ENCODE data around the gene KDM4C.

Gene KDM4C

DNA sequence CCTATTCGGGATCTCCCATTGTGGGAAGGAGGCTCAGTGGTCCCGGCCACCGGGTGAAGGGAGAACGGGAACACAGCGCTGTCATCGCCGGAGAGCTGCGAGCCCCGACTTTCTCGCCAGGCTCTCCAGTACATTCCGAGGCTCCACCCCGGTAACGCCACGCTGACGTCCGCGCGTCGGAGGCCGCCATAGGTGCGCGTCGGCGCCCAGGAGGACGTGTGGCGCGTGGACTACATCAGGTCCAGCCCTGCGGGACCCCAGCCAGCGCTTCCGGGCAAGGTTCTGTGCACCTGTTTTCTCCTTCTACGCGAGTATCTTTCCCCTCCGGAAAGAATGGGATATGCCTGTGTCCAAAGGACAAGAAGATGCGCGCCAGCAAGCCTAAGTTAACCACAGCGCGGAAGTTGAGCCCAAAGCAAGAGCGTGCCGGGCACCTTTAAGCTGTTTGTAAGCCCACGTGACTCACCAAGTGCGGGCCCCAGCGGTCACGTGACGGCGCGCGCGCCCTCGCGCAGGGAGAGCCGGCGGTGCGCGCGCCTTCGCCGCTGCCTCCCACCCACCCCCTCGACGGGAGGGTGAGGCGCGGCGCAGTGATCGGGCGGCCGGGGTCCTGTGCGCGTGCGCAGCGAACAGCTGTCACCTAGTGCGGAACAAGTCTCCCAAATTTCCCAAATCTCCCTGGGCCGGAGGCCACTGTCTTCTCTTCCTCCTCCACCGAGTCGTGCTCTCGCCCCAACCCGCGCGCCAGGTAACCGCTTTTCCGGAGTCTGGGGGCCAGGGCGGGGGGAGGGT, at the start of gene KDM4C:
KDM4C (plus strand) TSS at position 518 of the 792 bp plus-strand sequence. CDS start 35,016 bp downstream, outside the sequence.
- peak; percentile 85 for TF ChIP-seq CREB1 (IDR thresholded peaks at IDR 0.05; ENCODE audit: low read depth)
- TF ChIP-seq YY1 (IDR thresholded peaks at IDR 0.05; ENCODE audit: low read depth) = peak; percentile 85
- TF ChIP-seq USF1 (IDR thresholded peaks at IDR 0.05) = peak; percentile 100
- TF ChIP-seq TAF1 (IDR thresholded peaks at IDR 0.05; ENCODE audit: low read depth) = 0 out of 2 replicates have a peak, but pooled peaks have one; percentile 55
- TF ChIP-seq, protein P1, sequence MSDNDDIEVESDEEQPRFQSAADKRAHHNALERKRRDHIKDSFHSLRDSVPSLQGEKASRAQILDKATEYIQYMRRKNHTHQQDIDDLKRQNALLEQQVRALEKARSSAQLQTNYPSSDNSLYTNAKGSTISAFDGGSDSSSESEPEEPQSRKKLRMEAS (IDR thresholded peaks at IDR 0.05) = peak; percentile 94
- peak; percentile 21; the same call in 1 of the 2 replicates for TF ChIP-seq EGR1 (IDR thresholded peaks at IDR 0.05)
- TF ChIP-seq TCF12 (IDR thresholded peaks at IDR 0.05; ENCODE audit: low read depth) = no peak
- TF ChIP-seq CEBPB (IDR thresholded peaks at IDR 0.05) = no peak
- TF ChIP-seq NFIC (IDR thresholded peaks at IDR 0.05) = peak; percentile 67
- peak; percentile 39; the same call in 1 of the 2 replicates for TF ChIP-seq TEAD4 (IDR thresholded peaks at IDR 0.05)
- TF ChIP-seq RAD21 (IDR thresholded peaks at IDR 0.05; ENCODE audit: low read depth) = no peak

DNA sequence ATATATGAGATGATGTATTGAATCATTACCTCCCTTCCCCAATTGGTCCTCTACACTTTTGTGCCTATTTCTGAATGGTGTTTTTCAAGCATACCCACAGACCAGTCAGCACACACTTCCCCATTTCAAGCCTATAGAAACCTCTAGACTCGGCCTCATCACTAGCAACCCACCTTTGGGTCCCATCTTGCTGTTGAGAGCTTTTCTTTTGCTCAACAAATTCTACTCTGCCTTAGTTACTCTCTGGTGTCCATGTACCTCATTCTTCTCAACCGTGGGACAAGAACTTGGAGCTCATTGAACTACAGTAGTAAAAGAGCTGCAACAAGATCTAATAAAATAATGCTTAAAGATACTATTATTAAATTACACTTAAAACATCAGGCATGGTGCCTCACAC, 49.0 kb upstream of the KDM4C start:
- TF ChIP-seq EGR1 (IDR thresholded peaks at IDR 0.05) (no peak), NFIC (IDR thresholded peaks at IDR 0.05) (no peak), USF1 (IDR thresholded peaks at IDR 0.05) (no peak)
- TF ChIP-seq, protein P2, sequence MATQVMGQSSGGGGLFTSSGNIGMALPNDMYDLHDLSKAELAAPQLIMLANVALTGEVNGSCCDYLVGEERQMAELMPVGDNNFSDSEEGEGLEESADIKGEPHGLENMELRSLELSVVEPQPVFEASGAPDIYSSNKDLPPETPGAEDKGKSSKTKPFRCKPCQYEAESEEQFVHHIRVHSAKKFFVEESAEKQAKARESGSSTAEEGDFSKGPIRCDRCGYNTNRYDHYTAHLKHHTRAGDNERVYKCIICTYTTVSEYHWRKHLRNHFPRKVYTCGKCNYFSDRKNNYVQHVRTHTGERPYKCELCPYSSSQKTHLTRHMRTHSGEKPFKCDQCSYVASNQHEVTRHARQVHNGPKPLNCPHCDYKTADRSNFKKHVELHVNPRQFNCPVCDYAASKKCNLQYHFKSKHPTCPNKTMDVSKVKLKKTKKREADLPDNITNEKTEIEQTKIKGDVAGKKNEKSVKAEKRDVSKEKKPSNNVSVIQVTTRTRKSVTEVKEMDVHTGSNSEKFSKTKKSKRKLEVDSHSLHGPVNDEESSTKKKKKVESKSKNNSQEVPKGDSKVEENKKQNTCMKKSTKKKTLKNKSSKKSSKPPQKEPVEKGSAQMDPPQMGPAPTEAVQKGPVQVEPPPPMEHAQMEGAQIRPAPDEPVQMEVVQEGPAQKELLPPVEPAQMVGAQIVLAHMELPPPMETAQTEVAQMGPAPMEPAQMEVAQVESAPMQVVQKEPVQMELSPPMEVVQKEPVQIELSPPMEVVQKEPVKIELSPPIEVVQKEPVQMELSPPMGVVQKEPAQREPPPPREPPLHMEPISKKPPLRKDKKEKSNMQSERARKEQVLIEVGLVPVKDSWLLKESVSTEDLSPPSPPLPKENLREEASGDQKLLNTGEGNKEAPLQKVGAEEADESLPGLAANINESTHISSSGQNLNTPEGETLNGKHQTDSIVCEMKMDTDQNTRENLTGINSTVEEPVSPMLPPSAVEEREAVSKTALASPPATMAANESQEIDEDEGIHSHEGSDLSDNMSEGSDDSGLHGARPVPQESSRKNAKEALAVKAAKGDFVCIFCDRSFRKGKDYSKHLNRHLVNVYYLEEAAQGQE (IDR thresholded peaks at IDR 0.05; ENCODE audit: low read depth) = no peak

DNA sequence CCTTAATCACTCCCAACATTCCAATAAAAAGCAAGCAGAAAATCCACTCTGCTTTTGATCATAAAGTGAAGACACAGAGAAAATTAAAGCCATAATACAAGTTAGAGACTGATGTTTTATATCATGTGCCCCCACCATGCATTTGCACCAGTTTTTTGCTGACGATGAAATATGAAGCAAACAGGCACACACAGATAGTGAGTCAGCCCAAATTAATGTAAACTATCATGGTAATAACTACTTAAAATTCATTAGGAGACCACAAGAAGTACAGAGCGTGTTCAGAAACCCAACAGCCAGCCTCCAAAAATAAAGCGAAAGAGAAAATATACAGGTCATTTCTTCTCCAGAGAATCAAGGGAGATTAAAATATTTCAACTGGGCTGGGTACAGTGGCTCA, 46.4 kb upstream of the KDM4C start:
- no peak for TF ChIP-seq CREB1 (IDR thresholded peaks at IDR 0.05; ENCODE audit: low read depth)

DNA sequence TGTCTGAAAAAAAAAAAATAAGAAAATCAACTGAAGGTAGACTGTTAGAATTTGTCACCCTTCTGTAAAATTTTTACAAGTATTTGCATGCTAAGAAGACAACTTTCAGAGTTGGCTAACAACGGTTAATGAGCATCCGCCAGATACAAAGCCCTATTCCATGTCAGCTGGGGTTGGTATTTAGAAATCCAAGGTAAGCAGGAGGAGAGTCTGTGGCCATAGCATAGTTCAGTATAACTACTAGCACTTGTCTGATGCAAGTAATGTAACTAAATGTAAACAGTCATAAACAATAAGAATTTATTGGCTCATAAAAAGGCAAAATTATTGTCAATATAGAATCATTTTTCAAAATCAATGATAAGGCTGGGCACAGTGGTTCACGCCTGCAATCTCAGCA, 45.7 kb upstream of the KDM4C start:
- TF ChIP-seq TAF1 (IDR thresholded peaks at IDR 0.05; ENCODE audit: low read depth) (no peak), CREB1 (IDR thresholded peaks at IDR 0.05; ENCODE audit: low read depth) (no peak), FOXM1 (IDR thresholded peaks at IDR 0.05; ENCODE audit: borderline replicate concordance, low read depth) (no peak), RAD21 (IDR thresholded peaks at IDR 0.05; ENCODE audit: low read depth) (no peak), TCF12 (IDR thresholded peaks at IDR 0.05; ENCODE audit: low read depth) (no peak), TEAD4 (IDR thresholded peaks at IDR 0.05) (no peak), EGR1 (IDR thresholded peaks at IDR 0.05) (no peak), NFIC (IDR thresholded peaks at IDR 0.05) (no peak), CEBPB (IDR thresholded peaks at IDR 0.05) (no peak), USF1 (IDR thresholded peaks at IDR 0.05) (no peak), ZBTB7A (IDR thresholded peaks at IDR 0.05; ENCODE audit: low read depth) (no peak), YY1 (IDR thresholded peaks at IDR 0.05; ENCODE audit: low read depth) (no peak), EP300 (IDR thresholded peaks at IDR 0.05; ENCODE audit: borderline replicate concordance) (no peak)
- TF ChIP-seq, protein P2 (IDR thresholded peaks at IDR 0.05; ENCODE audit: low read depth) = no peak
- TF ChIP-seq, protein P1 (IDR thresholded peaks at IDR 0.05) = no peak

DNA sequence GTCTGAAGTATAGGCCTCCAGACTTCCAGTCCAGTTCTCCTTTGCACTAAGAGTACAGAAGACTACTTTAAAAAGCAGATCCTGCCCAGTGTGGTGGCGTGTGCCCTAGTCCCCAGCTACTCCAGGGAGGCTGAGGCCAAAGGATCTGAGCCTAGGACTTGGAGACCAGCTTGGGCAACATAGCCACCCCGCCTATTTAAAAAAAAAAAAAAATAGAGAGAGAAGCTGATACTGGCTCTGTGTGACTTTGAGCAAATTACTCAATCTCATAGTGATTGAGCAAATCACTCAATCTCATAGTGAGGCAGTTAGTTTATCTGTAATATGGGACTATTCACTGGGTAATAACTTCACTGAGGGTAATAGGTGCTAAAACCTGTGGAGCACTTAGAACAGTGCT, 43.6 kb upstream of the KDM4C start:
- TF ChIP-seq CREB1 (IDR thresholded peaks at IDR 0.05; ENCODE audit: low read depth) = no peak
- TF ChIP-seq USF1 (IDR thresholded peaks at IDR 0.05) = no peak
